ENCODE results near the gene SLC9C1. TPM values are rescaled to one million over a fixed set of nuclear protein-coding genes. Genes with fewer than 3 reads are reported as not detected.

Gene SLC9C1
- total RNA-seq, 1 donor: 0.45 TPM

DNA sequence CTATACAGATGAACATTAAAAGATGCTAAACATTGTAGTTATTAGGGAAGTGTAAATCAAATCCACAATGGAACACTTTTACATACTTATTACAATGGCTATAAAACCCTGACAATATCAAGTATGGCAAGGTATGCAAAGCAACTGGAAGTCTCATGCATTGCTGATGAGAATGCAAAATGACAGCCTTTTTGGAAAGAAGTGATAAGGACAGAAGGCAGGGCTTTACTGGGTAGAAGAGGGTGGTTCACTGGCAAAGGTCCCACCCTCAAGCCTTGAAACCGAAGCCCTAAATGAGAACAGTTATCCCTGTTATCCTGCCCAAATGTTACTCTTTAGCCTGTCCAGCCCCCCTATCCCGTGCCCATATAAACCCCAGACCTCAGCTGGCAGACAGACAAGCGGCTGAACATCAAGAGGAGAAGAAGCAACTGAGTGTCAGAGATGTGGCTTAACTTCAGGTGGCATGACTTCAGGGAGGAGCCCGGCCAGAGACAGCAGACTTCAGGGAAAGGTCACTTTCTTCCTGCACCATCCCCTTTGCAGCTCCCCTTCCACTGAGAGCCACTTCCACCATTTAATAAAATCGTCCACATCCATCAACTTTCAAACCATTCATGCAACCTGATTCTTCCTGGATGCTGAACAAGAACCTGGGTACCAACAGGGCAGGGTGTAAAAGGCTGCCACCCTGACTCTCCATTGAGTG is 160.2 kb downstream of the SLC9C1 start:
- DNase-seq (ENCODE audit: low read depth): no peak
- H3K4me3 ChIP-seq (ENCODE audit: low read depth, low read length): no peak overlapping the region
- TF ChIP-seq, protein P1, sequence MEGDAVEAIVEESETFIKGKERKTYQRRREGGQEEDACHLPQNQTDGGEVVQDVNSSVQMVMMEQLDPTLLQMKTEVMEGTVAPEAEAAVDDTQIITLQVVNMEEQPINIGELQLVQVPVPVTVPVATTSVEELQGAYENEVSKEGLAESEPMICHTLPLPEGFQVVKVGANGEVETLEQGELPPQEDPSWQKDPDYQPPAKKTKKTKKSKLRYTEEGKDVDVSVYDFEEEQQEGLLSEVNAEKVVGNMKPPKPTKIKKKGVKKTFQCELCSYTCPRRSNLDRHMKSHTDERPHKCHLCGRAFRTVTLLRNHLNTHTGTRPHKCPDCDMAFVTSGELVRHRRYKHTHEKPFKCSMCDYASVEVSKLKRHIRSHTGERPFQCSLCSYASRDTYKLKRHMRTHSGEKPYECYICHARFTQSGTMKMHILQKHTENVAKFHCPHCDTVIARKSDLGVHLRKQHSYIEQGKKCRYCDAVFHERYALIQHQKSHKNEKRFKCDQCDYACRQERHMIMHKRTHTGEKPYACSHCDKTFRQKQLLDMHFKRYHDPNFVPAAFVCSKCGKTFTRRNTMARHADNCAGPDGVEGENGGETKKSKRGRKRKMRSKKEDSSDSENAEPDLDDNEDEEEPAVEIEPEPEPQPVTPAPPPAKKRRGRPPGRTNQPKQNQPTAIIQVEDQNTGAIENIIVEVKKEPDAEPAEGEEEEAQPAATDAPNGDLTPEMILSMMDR (IDR thresholded peaks at IDR 0.05; ENCODE audit: insufficient read depth, low read length): no peak

DNA sequence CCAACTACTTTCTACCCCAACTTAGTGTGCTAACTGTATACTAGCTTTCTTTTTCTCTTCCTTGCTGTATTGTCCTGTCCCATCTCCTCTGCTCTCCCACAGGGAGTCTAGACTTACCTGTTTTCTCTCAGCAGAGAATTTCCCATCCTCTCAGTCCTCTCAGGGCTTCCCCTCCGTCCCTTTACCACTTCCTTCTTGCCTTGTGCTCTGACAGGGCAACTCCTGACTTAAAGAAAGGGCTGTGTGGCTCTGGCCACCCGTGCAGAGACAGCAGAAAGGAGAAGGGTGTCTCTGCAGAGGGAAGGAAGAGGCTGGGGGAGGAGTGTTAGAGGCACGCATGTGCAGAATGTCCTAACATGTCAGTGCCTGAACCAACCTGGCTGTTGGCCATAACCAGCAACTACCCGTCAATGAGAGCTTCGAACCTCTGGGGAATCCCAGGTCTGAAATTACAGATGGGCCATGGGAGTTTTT is 161.0 kb downstream of the SLC9C1 start, which contains the start of gene GCSAM:
Gene GCSAM (minus strand): TSS at position 274 of the 474 bp plus-strand sequence. CDS start 128 bp downstream, at position 146.
- H3K4me3 ChIP-seq (ENCODE audit: low read depth, low read length): no peak within 1 kb of the TSS
- TF ChIP-seq, protein P1 (IDR thresholded peaks at IDR 0.05; ENCODE audit: insufficient read depth, low read length): no peak
- DNase-seq (ENCODE audit: low read depth): no peak

DNA sequence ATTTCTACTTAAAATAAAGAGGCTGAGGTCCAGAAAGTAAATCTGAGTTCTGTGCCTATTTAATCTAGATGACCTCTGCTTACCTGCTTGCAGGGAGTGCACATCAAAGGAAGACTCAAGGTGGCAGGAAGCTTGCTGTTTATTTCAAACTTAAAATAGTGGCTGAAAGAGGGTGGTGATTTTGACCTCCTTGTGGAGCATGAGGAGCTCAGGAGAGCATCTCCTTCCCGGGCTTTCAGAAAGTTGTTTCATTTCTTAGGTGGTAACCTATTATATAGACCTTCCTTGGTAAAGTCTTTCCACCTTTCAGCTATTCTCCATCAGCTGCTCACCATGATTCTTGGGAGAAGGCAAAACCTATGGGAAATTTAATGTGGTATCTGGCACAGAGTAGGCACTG is 161.5 kb downstream of the SLC9C1 start:
- DNase-seq (ENCODE audit: low read depth): no peak
- TF ChIP-seq, protein P1 (IDR thresholded peaks at IDR 0.05; ENCODE audit: insufficient read depth, low read length): no peak
- H3K4me3 ChIP-seq (ENCODE audit: low read depth, low read length): no peak overlapping the region

DNA sequence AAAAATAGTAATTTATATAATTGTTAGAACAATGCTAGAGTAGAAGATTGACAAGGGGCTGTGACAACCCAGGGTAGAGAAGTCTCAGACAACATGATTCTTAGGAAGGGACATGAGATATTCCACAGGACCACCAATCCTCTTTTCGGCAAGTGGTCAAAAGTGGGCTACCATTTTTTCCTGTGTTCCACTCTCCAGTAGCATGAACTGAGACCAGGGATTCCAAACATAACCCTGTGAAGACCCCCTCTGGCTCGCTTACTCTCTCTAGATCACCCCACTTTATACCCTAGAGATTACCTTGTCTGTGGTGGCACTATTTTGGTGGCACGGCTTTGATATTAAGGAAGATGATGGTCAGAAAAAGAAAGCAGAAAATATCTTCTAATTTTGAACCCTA is 161.9 kb downstream of the SLC9C1 start:
- no peak for DNase-seq (ENCODE audit: low read depth)
- H3K4me3 ChIP-seq (ENCODE audit: low read depth, low read length): no peak overlapping the region
- TF ChIP-seq, protein P1 (IDR thresholded peaks at IDR 0.05; ENCODE audit: insufficient read depth, low read length): no peak

DNA sequence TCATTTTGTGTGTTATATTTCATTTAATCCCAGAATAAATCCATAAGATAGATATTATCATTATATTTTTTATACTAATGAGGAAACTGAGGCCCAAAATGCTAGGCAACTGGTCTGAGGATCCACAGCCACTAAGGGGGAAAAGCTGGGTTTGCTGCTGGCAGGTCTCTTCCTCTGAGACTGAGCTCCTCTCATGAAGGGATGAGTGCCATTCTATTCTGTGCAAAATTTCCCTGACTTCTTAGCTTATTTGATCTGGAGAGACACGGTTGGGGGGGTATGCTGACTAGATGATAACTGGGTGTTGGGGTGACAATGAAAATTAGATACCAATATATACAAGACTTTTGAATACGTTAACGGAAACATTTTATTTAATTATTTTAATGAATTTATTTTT is 162.9 kb downstream of the SLC9C1 start:
- no peak overlapping the region for H3K4me3 ChIP-seq (ENCODE audit: low read depth, low read length)
- DNase-seq (ENCODE audit: low read depth): no peak
- TF ChIP-seq, protein P1 (IDR thresholded peaks at IDR 0.05; ENCODE audit: insufficient read depth, low read length): no peak

DNA sequence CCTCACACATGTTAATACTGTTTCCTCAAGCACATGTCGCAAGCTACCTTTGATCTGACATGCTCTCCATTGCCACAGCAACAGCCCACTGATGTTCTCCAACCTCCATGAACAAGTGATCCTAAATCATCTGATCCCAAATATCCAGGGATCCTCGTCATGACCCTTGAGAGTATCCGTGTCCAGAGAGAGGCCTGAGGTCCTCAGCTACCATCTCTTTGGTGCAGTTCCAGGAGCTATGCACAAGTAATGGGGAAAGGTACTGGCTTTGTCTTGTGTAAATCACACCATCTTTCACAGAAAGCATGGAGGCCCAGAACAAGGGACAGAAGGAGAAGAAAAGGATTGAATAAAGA is 163.4 kb downstream of the SLC9C1 start:
- TF ChIP-seq, protein P1 (IDR thresholded peaks at IDR 0.05; ENCODE audit: insufficient read depth, low read length): no peak
- no peak for DNase-seq (ENCODE audit: low read depth)
- H3K4me3 ChIP-seq (ENCODE audit: low read depth, low read length): no peak overlapping the region
